ENCODE results near the gene TFPI2. TPM values are rescaled to one million over a fixed set of nuclear protein-coding genes. Genes with fewer than 3 reads are reported as not detected.
"Not testable (repeated sequence)": the region's sequence is repeated elsewhere in the genome, so short reads cannot be mapped to it uniquely, and the experiment has no call there.

Gene TFPI2
- total and polyA plus RNA-seq, 10 donors = 0.92 to 6.3 (median 1.5) TPM

GRCh38 chr7:93921186-93921585 is 30.6 kb upstream of the TFPI2 start:
- WGBS, 5 donors = 44 to 50% (median 50%) methylated on average over 8 of the region's 8 CpGs
- no peak for DNase-seq
- peaks cover 0 to 3% (median 0%) of the 10 kb centered on the region in 6 donors for H3K36me3 ChIP-seq
- H3K4me1 ChIP-seq = peaks cover 0 to 28% (median 2%) of the 10 kb centered on the region in 6 donors
- H3K4me3 ChIP-seq = peak overlapping the region; percentile 30 to 71 (median 46)
- intact Hi-C loops (cut with DNase I; ENCODE audit: low total_unique reads) = loop anchor here (10.0 kb wide), 1 partner anchor 84 kb away; the partner anchor contains the start of gene BET1
- peak overlapping the region; percentile 55 to 90 (median 87) for H3K27ac ChIP-seq
- H3K27me3 ChIP-seq (replicated peaks in 1 of 7) = peaks cover 0 to 21% (median 0%) of the 10 kb centered on the region in 7 donors
- no peaks in the 10 kb centered on the region for H3K9me3 ChIP-seq
- TF ChIP-seq POLR2AphosphoS5 (IDR thresholded peaks at IDR 0.05) = no peak
- no peak for TF ChIP-seq CTCF (IDR thresholded peaks at IDR 0.05 in 8 of 11, conservative IDR thresholded peaks at IDR 0.05 in 3 of 11)
- no peak for TF ChIP-seq POLR2A (IDR thresholded peaks at IDR 0.05)

GRCh38 chr7:93920496-93921182 is 30.1 kb upstream of the TFPI2 start:
- H3K4me3 ChIP-seq = peak overlapping the region in 4 of 8 donors; percentile 45 to 71 (median 54)
- DNase-seq = no peak

GRCh38 chr7:93916315-93916714 is 25.8 kb upstream of the TFPI2 start:
- WGBS, 5 donors = 68 to 80% (median 75%) methylated on average over 4 of the region's 4 CpGs
- not testable (repeated sequence) for H3K27me3 ChIP-seq (replicated peaks in 1 of 7)

More at GRCh38 chr7:93920496-93921182, 30.1 kb upstream of the TFPI2 start:
- Histone ChIP-seq H3K4me1 (peaks cover 0 to 27% (median 2%) of the 10 kb centered on the region in 6 donors), H3K9me3 (no peaks in the 10 kb centered on the region), H3K27ac (peak overlapping the region; percentile 55 to 90 (median 87)), H3K27me3 (replicated peaks in 1 of 7) (peaks cover 0 to 21% (median 0%) of the 10 kb centered on the region in 7 donors), H3K36me3 (no peaks in the 10 kb centered on the region)
- WGBS, 5 donors = 60 to 77% (median 75%) methylated on average over 6 of the region's 6 CpGs
- intact Hi-C loops (cut with DNase I; ENCODE audit: low total_unique reads) = loop anchor here (10.0 kb wide), 1 partner anchor 84 kb away; the partner anchor contains the start of gene BET1
- no peak for TF ChIP-seq POLR2AphosphoS5 (IDR thresholded peaks at IDR 0.05)
- no peak for TF ChIP-seq CTCF (IDR thresholded peaks at IDR 0.05 in 8 of 11, conservative IDR thresholded peaks at IDR 0.05 in 3 of 11)
- TF ChIP-seq POLR2A (IDR thresholded peaks at IDR 0.05) = no peak

GRCh38 chr7:93915888-93916287 is 25.3 kb upstream of the TFPI2 start:
- intact Hi-C loops (cut with DNase I; ENCODE audit: low total_unique reads); DNase-seq; H3K4me3 ChIP-seq: not testable (repeated sequence)

More at GRCh38 chr7:93916315-93916714, 25.8 kb upstream of the TFPI2 start:
- H3K4me1 ChIP-seq; H3K9me3 ChIP-seq; DNase-seq; H3K36me3 ChIP-seq; H3K4me3 ChIP-seq; H3K27ac ChIP-seq; intact Hi-C loops (cut with DNase I; ENCODE audit: low total_unique reads): not testable (repeated sequence)

GRCh38 chr7:93915206-93915842 is 24.8 kb upstream of the TFPI2 start:
- intact Hi-C loops (cut with DNase I; ENCODE audit: low total_unique reads); H3K27ac ChIP-seq: not testable (repeated sequence)
- 75 to 98% (median 88%) methylated on average over 2 to 3 of the region's 3 CpGs for WGBS, 5 donors

More at GRCh38 chr7:93915888-93916287, 25.3 kb upstream of the TFPI2 start:
- not testable (repeated sequence) for H3K4me1 ChIP-seq; H3K27ac ChIP-seq; H3K27me3 ChIP-seq (replicated peaks in 1 of 7); H3K9me3 ChIP-seq; H3K36me3 ChIP-seq

More at GRCh38 chr7:93915206-93915842, 24.8 kb upstream of the TFPI2 start:
- not testable (repeated sequence) for H3K9me3 ChIP-seq; DNase-seq; H3K4me1 ChIP-seq; H3K27me3 ChIP-seq (replicated peaks in 1 of 7); H3K4me3 ChIP-seq; H3K36me3 ChIP-seq

Measured in spleen (tissue), 11 donors.